Osteocyte (in vitro differentiated cells): ENCODE data around the gene PUM1. TPM values are rescaled to one million over a fixed set of nuclear protein-coding genes. Genes with fewer than 3 reads are reported as not detected.

Source experiments
- DNase-seq: peaks from one replicate; pipeline ENCODE4 v3.0.0; 2021; ENCODE audit warnings: mixed read lengths; ENCODE audit not compliant: unreplicated experiment; ENCODE audit errors: extremely low spot score
- H3K27ac Mint-ChIP-seq: one replicate; pipeline ENCODE4 v1.8.0; 2021; ENCODE audit warnings: mild to moderate bottlenecking, mixed read lengths; ENCODE audit not compliant: unreplicated experiment
- H3K27me3 Mint-ChIP-seq: one replicate; pipeline ENCODE4 v1.8.0; 2021; ENCODE audit warnings: mixed read lengths; ENCODE audit not compliant: unreplicated experiment
- H3K36me3 Mint-ChIP-seq: one replicate; pipeline ENCODE4 v1.8.0; 2021; ENCODE audit warnings: mixed read lengths; ENCODE audit not compliant: unreplicated experiment
- H3K4me1 Mint-ChIP-seq: one replicate; pipeline ENCODE4 v1.8.0; 2021; ENCODE audit warnings: mixed read lengths; ENCODE audit not compliant: unreplicated experiment
- H3K4me3 Mint-ChIP-seq: one replicate; pipeline ENCODE4 v1.8.0; 2021; ENCODE audit warnings: mild to moderate bottlenecking, moderate library complexity, mixed read lengths; ENCODE audit not compliant: unreplicated experiment
- H3K9me3 Mint-ChIP-seq: one replicate; pipeline ENCODE4 v1.8.0; 2021; ENCODE audit warnings: mixed read lengths; ENCODE audit not compliant: unreplicated experiment
- total RNA-seq: library from RNA; stranded (reverse); gene quantifications from 2 replicates; pipeline ENCODE4 v1.2.1, GENCODE V29; 2021
- TF ChIP-seq, protein P1 (sequence below): fragments of 200-600 bp; sonication (generic); IDR thresholded peaks from 2 replicates; pipeline ENCODE4 v1.5.0; 2021; ENCODE audit warnings: antibody characterized with exemption, mild to moderate bottlenecking, moderate library complexity

PUM1 gene
- total RNA-seq, 1 donor from 2014 or later: 145 TPM

DNA sequence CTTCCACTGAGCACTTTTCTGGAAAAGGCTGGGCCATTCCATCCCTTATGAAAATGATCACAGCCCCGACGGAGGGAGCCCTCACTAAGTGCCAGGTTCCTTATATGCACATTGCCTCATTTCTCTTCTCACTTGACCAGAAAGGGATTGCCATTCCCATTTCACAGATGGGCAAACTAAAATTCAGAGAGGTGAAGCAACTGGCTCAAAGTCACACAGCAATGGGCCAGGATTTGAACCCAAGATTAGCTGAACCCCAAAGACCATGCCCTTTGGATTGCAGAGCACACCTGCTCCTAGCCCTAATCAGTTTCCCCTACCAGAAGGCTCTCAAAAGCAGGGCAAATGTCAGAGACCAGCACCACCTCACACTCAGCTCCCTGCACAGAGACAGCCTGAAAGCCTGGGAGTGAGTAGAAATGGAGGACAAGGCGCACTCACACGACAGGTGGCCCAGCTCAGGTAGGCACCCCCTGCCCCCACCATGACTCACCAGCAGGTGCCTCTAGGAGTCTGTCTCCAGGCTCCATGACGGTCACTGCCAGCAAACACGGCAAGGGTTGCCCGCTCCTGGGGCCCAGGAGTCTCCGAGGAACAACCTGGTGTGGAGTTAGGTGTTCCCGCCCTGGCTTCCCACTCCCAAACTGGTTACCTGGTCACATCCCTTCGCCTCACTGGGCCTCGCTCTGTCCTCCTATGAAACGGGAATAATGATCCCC is 178.6 kb downstream of the PUM1 start:
- no peak for DNase-seq
- TF ChIP-seq, protein P1, sequence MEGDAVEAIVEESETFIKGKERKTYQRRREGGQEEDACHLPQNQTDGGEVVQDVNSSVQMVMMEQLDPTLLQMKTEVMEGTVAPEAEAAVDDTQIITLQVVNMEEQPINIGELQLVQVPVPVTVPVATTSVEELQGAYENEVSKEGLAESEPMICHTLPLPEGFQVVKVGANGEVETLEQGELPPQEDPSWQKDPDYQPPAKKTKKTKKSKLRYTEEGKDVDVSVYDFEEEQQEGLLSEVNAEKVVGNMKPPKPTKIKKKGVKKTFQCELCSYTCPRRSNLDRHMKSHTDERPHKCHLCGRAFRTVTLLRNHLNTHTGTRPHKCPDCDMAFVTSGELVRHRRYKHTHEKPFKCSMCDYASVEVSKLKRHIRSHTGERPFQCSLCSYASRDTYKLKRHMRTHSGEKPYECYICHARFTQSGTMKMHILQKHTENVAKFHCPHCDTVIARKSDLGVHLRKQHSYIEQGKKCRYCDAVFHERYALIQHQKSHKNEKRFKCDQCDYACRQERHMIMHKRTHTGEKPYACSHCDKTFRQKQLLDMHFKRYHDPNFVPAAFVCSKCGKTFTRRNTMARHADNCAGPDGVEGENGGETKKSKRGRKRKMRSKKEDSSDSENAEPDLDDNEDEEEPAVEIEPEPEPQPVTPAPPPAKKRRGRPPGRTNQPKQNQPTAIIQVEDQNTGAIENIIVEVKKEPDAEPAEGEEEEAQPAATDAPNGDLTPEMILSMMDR: no peak
- H3K27ac Mint-ChIP-seq: peak overlapping the region; percentile 75
- H3K27me3 Mint-ChIP-seq: no peaks in the 10 kb centered on the region
- peaks cover 23% of the 10 kb centered on the region for H3K4me1 Mint-ChIP-seq
- no peaks in the 10 kb centered on the region for H3K9me3 Mint-ChIP-seq
- H3K36me3 Mint-ChIP-seq: no peaks in the 10 kb centered on the region
- H3K4me3 Mint-ChIP-seq: no peak overlapping the region

DNA sequence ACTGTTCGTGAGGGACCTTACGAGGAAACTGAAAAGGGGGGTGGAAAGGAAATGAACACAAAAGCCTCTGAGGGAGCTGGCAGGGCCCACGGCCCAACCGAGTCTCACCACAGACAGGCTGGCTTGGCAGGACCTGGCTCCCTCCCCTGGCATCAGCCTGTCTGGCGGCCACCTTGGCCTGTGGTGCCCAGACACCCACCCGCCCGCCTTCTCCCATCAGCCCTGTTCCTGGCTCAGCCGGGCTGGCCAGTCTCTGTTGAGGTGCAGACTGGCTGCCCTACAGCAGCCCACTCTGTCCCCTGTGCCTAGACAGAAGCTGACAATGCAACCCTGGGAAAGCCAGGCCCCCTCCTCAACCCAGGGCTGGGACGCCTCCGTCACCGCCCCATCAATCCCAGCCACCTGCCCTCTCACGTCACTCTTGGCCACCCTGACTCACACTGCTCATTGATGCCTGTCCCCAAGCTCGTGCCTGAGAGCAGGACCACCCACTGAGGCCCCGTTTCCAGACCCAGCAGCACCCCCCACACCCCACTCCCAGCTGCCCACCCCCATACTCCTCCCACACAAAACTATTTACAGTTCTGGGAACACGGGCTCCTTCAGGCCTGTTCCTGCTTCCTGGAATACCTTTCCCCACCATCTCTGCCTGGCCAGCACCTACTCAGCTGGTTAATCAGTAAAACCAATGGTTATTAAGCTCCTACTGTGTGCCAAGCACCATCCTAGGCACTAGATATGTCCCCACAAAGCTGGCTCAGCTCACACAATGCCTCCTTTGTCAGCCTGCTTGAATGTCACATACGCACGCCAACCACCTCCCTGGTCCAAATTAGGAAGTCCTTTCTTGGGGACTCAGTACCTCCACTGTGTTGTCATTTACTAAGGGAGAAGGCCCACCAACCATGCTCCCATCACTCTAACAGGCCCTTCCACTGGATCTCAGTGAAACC is 179.7 kb downstream of the PUM1 start:
- no peak overlapping the region for H3K4me3 Mint-ChIP-seq
- H3K27me3 Mint-ChIP-seq: no peaks in the 10 kb centered on the region
- TF ChIP-seq, protein P1: no peak
- no peak overlapping the region for H3K27ac Mint-ChIP-seq
- H3K9me3 Mint-ChIP-seq: no peaks in the 10 kb centered on the region
- H3K36me3 Mint-ChIP-seq: no peaks in the 10 kb centered on the region
- no peak for DNase-seq
- peaks cover 25% of the 10 kb centered on the region for H3K4me1 Mint-ChIP-seq

DNA sequence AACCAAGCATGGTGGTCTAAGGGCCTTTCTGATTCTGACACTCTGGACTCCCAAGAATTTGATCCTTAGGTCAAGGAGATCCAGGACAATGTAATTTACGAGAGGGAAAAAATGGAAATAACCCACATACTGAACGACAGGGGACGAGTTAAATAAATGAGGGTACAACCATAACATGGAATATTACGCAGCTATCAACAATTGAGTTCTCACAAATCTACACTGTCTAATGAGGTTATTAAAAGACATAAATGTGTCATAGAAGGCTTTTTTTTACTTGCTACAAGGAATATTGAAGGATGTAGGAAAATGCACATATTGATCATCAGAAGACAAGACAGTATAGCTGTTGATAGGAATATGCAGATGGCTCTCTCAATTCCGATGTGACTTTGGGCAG is 180.8 kb downstream of the PUM1 start:
- no peaks in the 10 kb centered on the region for H3K36me3 Mint-ChIP-seq
- no peaks in the 10 kb centered on the region for H3K9me3 Mint-ChIP-seq
- H3K27me3 Mint-ChIP-seq: no peaks in the 10 kb centered on the region
- TF ChIP-seq, protein P1: no peak
- H3K4me1 Mint-ChIP-seq: peaks cover 25% of the 10 kb centered on the region
- no peak for DNase-seq
- no peak overlapping the region for H3K27ac Mint-ChIP-seq
- no peak overlapping the region for H3K4me3 Mint-ChIP-seq

DNA sequence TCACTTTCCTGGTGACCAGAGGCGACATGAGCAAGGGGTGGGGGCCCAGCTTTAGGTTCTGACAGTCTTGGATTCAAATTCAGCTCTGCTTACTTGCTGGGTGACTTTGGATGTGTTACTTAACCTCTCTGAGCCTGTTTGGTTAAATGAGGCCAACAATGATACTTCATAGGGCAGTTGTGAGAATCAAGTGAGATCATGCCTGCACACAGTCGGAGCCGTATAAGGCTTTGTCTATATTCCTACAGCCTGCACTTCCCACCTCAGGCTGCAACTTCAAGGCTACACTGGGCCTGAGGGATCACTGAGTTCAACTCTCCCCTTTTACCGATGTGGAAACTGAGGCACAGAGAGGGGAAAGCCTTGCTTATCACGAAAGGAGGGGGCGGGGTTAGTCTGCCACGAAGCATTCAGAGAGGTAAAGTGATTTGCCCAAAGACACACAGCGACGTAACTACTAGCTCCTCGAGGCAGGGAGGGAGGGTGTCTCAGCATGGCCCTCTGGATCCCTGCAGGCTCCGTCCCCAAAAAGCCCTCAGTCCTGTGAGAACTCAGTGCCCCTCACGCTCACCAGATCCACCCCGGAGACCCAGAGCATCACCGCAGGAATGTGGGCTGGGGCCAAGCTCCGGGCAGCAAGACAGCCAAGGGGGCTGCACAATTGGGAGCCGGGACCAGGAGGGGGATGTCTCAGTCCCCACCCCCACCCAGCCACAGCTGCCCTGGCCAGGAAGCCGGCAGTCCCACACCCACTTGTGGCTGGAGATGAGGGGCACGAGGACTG is 181.9 kb downstream of the PUM1 start:
- no peak overlapping the region for H3K27ac Mint-ChIP-seq
- TF ChIP-seq, protein P1: no peak
- H3K4me1 Mint-ChIP-seq: peaks cover 20% of the 10 kb centered on the region
- H3K27me3 Mint-ChIP-seq: no peaks in the 10 kb centered on the region
- no peaks in the 10 kb centered on the region for H3K36me3 Mint-ChIP-seq
- no peak for DNase-seq
- H3K9me3 Mint-ChIP-seq: no peaks in the 10 kb centered on the region
- H3K4me3 Mint-ChIP-seq: no peak overlapping the region
